Left forelimb (tissue), 1 donor: ENCODE data around the gene SH3TC2.
"Not testable (repeated sequence)": the region's sequence is repeated elsewhere in the genome, so short reads cannot be mapped to it uniquely, and the experiment has no call there.

Source experiments
- DNase-seq: peaks from one replicate; pipeline ENCODE4 v3.0.0-alpha.2; 2018; ENCODE audit warnings: low spot score

Gene SH3TC2

GRCh38 chr5:149063017-149063687 is at the start of gene SH3TC2:
SH3TC2 (minus strand) TSS chr5:149063062; CDS start chr5:149063022, 40 bp downstream.
- DNase-seq, result no peak

- DNase-seq, result no peak
Measured at GRCh38 chr5:149110406-149110805, 47.5 kb upstream of the SH3TC2 start.

GRCh38 chr5:149108651-149109280 is 45.9 kb upstream of the SH3TC2 start:
- DNase-seq, result no peak

GRCh38 chr5:149100331-149100730 is 37.5 kb upstream of the SH3TC2 start:
- no peak for DNase-seq

- DNase-seq, result no peak
Measured at GRCh38 chr5:149099920-149100319, 37.1 kb upstream of the SH3TC2 start.

- no peak for DNase-seq
Measured at GRCh38 chr5:149094996-149095395, 32.1 kb upstream of the SH3TC2 start.

- DNase-seq, result no peak
Measured at GRCh38 chr5:149093625-149094024, 30.8 kb upstream of the SH3TC2 start.

GRCh38 chr5:149089796-149090195 is 26.9 kb upstream of the SH3TC2 start:
- no peak for DNase-seq

GRCh38 chr5:149088686-149089085 is 25.8 kb upstream of the SH3TC2 start:
- DNase-seq, result no peak

- no peak for DNase-seq
Measured at GRCh38 chr5:149083846-149084245, 21.0 kb upstream of the SH3TC2 start.

GRCh38 chr5:149082271-149082670 is 19.4 kb upstream of the SH3TC2 start:
- DNase-seq, result no peak

- no peak for DNase-seq
Measured at GRCh38 chr5:149080294-149080693, 17.4 kb upstream of the SH3TC2 start.

GRCh38 chr5:149079883-149080282 is 17.0 kb upstream of the SH3TC2 start:
- no peak for DNase-seq

GRCh38 chr5:149074071-149074470 is 11.2 kb upstream of the SH3TC2 start:
- DNase-seq, result not testable (repeated sequence)

GRCh38 chr5:149073213-149073612 is 10.4 kb upstream of the SH3TC2 start:
- no peak for DNase-seq

- no peak for DNase-seq
Measured at GRCh38 chr5:149072791-149073190, 9.9 kb upstream of the SH3TC2 start.

GRCh38 chr5:149072376-149072775 is 9.5 kb upstream of the SH3TC2 start:
- no peak for DNase-seq

GRCh38 chr5:149071756-149072155 is 8.9 kb upstream of the SH3TC2 start:
- no peak for DNase-seq

GRCh38 chr5:149071216-149071615 is 8.4 kb upstream of the SH3TC2 start:
- DNase-seq, result no peak

- no peak for DNase-seq
Measured at GRCh38 chr5:149069711-149070110, 6.8 kb upstream of the SH3TC2 start.

- DNase-seq, result no peak
Measured at GRCh38 chr5:149063896-149064478, 1.1 kb upstream of the SH3TC2 start.

- DNase-seq, result no peak
Measured at GRCh38 chr5:149062371-149063016, 368 bp downstream of the SH3TC2 start.

- DNase-seq, result no peak
Measured at GRCh38 chr5:149061341-149061740, 1.5 kb downstream of the SH3TC2 start.
